Ovary (tissue), 3 donors: ENCODE data around the gene PARD3.

Source experiments
- EP300 ChIP-seq: sonication (generic); formaldehyde crosslinking; IDR thresholded peaks from one replicate; pipeline ENCODE4 v1.6.1; 2017; ENCODE audit warnings: antibody characterized with exemption
- POLR2A ChIP-seq: fragments of 450-650 bp; IDR thresholded peaks from one replicate; pipeline ENCODE4 v1.6.1; 2017; ENCODE audit warnings: antibody characterized with exemption, mild to moderate bottlenecking, moderate library complexity
- TF ChIP-seq, protein P1 (sequence below), 3 donors: fragments of 450-650 bp in 2 of 3; fragments of 200-600 bp in 1 of 3; IDR thresholded peaks; one replicate each; pipeline versions ENCODE4 v1.5.1 to v1.8.0; 2016 to 2022; ENCODE audit warnings: antibody characterized with exemption in 3 of 3, mild to moderate bottlenecking in 1 of 3
- donor health status: DM: no; HTN: no; CAD: no.

DNA sequence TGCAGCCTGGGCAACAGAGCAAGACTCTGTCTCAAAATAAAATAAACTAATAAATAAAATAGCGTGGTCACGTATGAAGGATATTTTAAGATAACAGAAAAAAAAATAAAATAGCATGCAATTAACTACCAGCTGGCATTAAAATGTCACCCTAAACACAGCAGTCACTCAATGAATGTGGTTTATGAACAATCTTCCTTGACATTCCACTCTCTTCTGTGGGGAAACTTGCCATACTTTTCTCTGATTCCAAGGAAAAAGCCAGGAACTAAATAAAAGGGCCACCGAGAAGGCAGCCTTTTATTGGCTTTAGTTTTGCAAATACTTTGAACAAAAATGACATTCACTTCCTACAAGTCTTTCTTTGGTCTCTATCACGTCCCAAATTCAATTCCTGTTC is 266.6 kb downstream of the PARD3 start:
- no peak for TF ChIP-seq POLR2A
- TF ChIP-seq, protein P1, sequence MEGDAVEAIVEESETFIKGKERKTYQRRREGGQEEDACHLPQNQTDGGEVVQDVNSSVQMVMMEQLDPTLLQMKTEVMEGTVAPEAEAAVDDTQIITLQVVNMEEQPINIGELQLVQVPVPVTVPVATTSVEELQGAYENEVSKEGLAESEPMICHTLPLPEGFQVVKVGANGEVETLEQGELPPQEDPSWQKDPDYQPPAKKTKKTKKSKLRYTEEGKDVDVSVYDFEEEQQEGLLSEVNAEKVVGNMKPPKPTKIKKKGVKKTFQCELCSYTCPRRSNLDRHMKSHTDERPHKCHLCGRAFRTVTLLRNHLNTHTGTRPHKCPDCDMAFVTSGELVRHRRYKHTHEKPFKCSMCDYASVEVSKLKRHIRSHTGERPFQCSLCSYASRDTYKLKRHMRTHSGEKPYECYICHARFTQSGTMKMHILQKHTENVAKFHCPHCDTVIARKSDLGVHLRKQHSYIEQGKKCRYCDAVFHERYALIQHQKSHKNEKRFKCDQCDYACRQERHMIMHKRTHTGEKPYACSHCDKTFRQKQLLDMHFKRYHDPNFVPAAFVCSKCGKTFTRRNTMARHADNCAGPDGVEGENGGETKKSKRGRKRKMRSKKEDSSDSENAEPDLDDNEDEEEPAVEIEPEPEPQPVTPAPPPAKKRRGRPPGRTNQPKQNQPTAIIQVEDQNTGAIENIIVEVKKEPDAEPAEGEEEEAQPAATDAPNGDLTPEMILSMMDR (IDR thresholded peaks at IDR 0.05), result no peak
- TF ChIP-seq EP300, result no peak
